ENCODE results near the gene ADCY3.

GRCh38 chr2:24806661-24807036 lies 113.4 kb downstream of the ADCY3 start:
- no peak for TF ChIP-seq EZH2phosphoT487 (IDR thresholded peaks at IDR 0.05; ENCODE audit: insufficient read depth, low read depth)
- TF ChIP-seq EZH2 (IDR thresholded peaks at IDR 0.05; ENCODE audit: insufficient read depth, poor library complexity, severe bottlenecking): no peak

All from GM23248 (cell line).